Rectal smooth muscle tissue (tissue), 1 donor: ENCODE results near the gene AIP.
"Not testable (repeated sequence)": the region's sequence is repeated elsewhere in the genome, so short reads cannot be mapped to it uniquely, and the experiment has no call there.

Source experiments
- H3K27ac ChIP-seq: one replicate; pipeline ENCODE4 v1.7.0; 2013; ENCODE audit warnings: low read depth, low read length, inconsistent platforms
- H3K27me3 ChIP-seq: one replicate; pipeline ENCODE4 v1.7.0; 2013; ENCODE audit warnings: low read length; ENCODE audit not compliant: control insufficient read depth, insufficient read depth
- H3K36me3 ChIP-seq: one replicate; pipeline ENCODE4 v1.7.0; 2013; ENCODE audit warnings: low read length; ENCODE audit not compliant: control insufficient read depth, insufficient read depth
- H3K4me1 ChIP-seq: one replicate; pipeline ENCODE4 v1.7.0; 2013; ENCODE audit warnings: low read length; ENCODE audit not compliant: control insufficient read depth, insufficient read depth
- H3K4me3 ChIP-seq: one replicate; pipeline ENCODE4 v1.7.0; 2013; ENCODE audit warnings: low read length
- H3K9ac ChIP-seq: one replicate; pipeline ENCODE4 v1.7.0; 2013; ENCODE audit warnings: low read length

The AIP gene

DNA sequence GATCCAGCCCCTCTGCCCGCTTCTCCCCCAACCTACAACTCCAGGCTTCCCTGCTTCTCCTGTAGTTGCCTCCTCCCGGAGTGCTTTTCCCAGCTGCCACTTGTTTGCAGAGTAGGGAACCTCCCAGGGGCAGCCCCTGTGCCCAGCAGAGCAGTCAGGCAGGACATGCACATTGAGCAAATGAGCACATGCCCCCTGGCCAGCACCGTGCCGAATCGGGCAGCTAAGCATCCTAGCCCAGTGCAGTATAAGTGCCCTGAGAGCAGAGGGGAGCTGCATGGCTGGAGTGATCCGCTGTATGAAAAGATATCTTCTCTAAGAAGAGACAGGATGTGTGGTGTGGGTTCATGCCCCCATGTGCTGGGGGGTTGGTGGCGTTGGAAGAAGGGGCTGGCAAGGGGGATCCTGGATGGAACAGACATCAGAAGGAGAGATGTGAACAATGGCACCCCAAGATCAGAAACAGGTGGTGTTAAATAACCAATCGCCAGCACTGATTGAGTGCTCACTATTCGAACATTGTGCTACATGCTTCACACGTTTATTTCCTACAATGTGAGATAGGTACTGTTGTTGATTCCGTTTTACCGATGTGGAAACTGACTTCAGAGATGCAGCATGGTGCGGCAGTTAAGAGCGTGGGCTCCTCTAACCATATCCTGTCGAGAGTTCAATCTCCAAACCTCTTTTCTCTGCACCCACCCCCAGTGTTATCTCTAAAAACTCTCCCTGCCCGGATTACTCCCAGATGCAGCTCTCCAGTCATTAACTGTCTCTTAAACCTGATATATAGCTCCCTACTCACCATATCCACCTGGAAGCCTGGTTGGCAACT lies 1.2 kb downstream of the AIP start:
- Histone ChIP-seq H3K36me3 (peaks cover 7% of the 10 kb centered on the region), H3K27ac (no peak overlapping the region), H3K9ac (no peak overlapping the region), H3K4me1 (peaks cover 13% of the 10 kb centered on the region), H3K4me3 (peak overlapping the region; percentile 79), H3K27me3 (no peaks in the 10 kb centered on the region)

DNA sequence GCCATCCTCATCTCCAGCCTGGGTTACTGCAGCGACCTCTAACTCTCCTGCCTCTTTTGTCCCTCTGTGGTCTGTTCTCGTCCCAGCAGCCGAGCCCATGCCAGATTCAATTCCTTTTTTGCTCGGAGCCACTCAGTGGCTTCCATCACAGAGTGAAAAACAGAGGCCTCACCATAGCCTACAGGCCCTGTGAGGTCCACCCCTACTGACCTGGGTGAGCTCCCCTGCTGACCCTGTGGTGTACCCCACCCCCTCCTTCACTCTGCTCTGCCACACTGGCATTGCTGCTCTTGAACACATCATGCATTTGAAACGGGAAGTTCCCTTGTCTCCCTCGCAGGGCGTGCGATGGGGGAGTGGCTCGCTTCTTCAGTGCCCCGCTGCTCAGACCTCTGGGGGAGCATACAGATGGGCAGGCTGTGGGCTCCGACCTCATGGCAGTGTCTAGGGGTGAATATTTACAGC lies 2.1 kb downstream of the AIP start:
- Histone ChIP-seq H3K27ac (no peak overlapping the region), H3K36me3 (peaks cover 9% of the 10 kb centered on the region), H3K4me3 (peak overlapping the region; percentile 22), H3K9ac (peak overlapping the region; percentile 21), H3K4me1 (peaks cover 13% of the 10 kb centered on the region), H3K27me3 (no peaks in the 10 kb centered on the region)

DNA sequence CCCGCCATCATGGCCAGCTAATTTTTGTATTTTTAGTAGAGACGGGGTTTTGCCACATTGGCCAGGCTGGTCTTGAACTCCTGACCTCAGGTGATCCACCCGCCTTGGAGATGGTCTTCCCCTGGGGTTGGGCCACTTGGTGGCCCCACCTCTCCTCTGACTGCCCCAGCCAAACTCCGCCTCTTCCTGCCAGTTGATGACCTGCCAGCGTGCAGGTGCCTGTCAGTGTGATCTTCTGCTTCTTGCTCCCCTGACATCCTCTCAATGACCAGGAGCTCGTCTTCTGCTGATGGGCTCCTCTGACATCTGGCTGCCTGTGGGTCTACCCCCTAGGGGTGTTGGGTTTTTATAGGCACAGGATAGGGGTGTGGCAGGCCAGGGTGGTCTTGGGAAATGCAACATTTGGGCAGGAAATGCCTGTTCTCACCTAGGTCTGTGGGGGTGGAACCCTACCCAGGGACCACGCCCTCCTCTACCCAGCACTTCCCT lies 3.1 kb downstream of the AIP start:
- Histone ChIP-seq H3K4me1 (peaks cover 13% of the 10 kb centered on the region), H3K36me3 (peaks cover 13% of the 10 kb centered on the region)
- H3K4me3 ChIP-seq, H3K27me3 ChIP-seq, H3K27ac ChIP-seq, H3K9ac ChIP-seq: not testable (repeated sequence)

DNA sequence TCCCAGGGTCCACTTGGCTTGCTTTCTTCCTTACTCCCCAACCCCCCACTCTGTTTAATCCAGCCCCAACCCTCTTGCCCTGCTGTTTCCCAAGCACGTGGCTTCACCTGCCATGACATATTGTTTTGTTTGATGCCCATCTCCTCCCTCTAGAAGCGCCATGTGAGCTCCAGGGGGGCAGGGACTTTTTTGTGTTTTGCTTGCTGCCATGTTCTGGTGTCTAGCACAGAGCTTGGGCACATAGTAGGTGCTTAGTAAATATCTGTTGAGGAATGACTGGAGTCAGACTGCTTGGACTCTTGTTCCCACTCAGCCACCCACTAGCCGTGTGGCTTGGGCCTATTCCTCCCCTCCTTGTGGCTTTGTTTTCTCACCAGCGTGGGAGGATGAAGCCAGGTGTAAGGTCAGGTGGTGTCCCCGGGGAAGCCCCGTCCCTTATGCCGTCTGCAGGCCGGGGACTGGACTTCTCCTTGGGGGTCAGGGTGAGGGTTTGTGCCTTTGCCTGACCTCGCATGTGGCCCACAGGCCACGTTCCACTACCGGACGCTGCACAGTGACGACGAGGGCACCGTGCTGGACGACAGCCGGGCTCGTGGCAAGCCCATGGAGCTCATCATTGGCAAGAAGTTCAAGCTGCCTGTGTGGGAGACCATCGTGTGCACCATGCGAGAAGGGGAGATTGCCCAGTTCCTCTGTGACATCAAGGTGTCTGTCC lies 3.8 kb downstream of the AIP start:
- no peak overlapping the region for H3K9ac ChIP-seq
- no peak overlapping the region for H3K4me3 ChIP-seq
- no peaks in the 10 kb centered on the region for H3K27me3 ChIP-seq
- H3K36me3 ChIP-seq: peaks cover 13% of the 10 kb centered on the region
- no peak overlapping the region for H3K27ac ChIP-seq
- H3K4me1 ChIP-seq: peaks cover 13% of the 10 kb centered on the region

DNA sequence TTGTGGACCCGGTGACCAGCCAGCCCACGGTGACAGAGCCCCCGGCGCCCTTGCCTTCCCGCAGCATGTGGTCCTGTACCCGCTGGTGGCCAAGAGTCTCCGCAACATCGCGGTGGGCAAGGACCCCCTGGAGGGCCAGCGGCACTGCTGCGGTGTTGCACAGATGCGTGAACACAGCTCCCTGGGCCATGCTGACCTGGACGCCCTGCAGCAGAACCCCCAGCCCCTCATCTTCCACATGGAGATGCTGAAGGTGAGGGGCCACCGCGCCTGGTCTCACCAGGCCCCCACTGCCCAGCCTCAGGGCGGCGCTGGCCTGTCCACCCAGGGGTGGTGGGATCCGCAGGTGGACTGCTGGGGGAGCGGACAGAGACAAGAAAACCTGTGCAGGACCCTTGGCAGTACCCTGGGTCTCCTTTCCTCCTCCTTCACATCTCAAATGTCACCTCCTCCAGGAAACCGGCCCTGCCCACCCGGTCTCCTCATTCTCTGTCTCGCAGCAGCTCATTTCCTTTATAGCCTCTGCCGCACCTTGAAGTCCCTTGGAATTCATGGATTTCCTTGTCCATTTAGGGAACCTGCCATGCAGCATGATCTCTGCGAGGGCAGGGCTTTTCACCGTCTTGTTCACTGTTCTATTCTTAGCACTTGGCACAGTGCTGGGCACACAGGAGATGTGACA lies 6.5 kb downstream of the AIP start:
- Histone ChIP-seq H3K27me3 (no peaks in the 10 kb centered on the region), H3K4me1 (peaks cover 5% of the 10 kb centered on the region), H3K27ac (no peak overlapping the region), H3K36me3 (peaks cover 13% of the 10 kb centered on the region), H3K9ac (no peak overlapping the region), H3K4me3 (no peak overlapping the region)

DNA sequence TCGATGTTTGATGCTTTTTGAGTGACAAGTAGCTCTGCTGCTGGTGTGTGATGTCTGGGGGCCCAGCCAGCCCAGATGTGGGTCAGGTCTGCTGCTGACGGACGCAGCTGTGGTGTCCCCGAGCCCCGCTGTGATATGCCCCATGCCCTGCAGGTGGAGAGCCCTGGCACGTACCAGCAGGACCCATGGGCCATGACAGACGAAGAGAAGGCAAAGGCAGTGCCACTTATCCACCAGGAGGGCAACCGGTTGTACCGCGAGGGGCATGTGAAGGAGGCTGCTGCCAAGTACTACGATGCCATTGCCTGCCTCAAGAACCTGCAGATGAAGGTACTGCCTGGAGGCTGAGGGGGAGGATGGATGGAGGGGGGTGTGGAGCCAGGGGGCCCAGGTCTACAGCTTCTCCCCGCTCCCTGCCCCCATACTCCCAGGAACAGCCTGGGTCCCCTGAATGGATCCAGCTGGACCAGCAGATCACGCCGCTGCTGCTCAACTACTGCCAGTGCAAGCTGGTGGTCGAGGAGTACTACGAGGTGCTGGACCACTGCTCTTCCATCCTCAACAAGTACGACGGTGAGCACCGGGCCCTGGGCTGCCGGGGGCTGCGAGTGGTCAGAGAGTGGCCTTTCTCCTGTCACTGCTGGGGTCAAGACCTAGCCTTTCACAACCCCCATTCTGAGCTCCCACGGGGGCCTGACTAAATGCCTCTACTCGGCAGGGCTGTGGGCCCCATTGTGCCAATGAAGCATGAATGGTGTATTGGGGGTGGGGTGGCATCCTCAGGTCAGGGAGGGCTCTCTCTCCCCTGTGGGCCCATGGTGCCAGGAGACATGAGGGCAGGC lies 7.3 kb downstream of the AIP start:
- Histone ChIP-seq H3K4me1 (no peaks in the 10 kb centered on the region), H3K9ac (no peak overlapping the region), H3K4me3 (no peak overlapping the region), H3K27me3 (no peaks in the 10 kb centered on the region), H3K36me3 (peaks cover 11% of the 10 kb centered on the region), H3K27ac (no peak overlapping the region)

DNA sequence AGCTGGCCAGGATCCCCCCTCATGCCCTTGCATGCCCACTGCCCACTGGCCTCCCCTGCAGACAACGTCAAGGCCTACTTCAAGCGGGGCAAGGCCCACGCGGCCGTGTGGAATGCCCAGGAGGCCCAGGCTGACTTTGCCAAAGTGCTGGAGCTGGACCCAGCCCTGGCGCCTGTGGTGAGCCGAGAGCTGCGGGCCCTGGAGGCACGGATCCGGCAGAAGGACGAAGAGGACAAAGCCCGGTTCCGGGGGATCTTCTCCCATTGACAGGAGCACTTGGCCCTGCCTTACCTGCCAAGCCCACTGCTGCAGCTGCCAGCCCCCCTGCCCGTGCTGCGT lies 7.9 kb downstream of the AIP start:
- Histone ChIP-seq H3K9ac (no peak overlapping the region), H3K36me3 (peaks cover 11% of the 10 kb centered on the region), H3K4me3 (no peak overlapping the region), H3K27ac (no peak overlapping the region), H3K27me3 (no peaks in the 10 kb centered on the region), H3K4me1 (no peaks in the 10 kb centered on the region)

DNA sequence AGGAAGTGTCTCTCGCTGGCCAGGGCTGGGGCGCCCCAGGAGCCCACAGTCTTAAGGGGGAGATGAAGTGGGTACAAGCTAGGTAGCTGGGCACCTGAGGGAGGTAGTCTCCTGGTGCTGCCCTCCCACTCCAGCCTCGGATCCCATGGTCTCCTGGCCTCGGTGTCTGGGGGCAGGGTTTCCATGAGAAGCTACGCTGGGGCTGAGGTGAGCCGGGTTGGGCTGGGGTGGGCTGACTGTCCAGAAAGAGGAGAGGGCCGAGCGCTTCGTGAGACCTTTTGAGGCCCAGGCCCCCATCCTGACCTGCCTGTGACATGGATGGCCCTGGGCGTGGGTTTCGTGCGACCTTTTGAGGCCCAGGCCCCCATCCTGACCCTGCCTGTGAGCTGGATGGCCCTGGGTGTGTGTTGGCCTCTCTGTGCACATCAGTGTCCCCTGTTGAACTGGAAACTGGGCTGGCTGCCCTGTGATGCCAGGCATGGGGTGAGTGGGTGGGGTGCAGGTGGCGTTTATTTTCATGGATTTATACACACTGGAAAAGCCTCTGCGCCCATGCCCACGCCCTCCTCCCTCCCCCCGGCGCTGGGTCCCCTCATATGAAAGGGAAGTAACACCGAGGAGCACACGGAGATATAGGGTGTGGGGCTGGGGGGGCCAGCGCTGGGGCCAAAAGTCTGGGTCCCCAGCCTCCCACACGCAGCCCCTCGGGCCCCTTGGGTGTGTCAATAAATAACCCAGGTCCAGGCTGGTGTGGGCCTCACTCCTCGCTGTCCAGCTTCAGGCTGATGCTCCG lies 8.6 kb downstream of the AIP start:
- Histone ChIP-seq H3K27ac (no peak overlapping the region), H3K27me3 (no peaks in the 10 kb centered on the region), H3K4me3 (no peak overlapping the region), H3K9ac (no peak overlapping the region), H3K4me1 (no peaks in the 10 kb centered on the region), H3K36me3 (peaks cover 14% of the 10 kb centered on the region)

DNA sequence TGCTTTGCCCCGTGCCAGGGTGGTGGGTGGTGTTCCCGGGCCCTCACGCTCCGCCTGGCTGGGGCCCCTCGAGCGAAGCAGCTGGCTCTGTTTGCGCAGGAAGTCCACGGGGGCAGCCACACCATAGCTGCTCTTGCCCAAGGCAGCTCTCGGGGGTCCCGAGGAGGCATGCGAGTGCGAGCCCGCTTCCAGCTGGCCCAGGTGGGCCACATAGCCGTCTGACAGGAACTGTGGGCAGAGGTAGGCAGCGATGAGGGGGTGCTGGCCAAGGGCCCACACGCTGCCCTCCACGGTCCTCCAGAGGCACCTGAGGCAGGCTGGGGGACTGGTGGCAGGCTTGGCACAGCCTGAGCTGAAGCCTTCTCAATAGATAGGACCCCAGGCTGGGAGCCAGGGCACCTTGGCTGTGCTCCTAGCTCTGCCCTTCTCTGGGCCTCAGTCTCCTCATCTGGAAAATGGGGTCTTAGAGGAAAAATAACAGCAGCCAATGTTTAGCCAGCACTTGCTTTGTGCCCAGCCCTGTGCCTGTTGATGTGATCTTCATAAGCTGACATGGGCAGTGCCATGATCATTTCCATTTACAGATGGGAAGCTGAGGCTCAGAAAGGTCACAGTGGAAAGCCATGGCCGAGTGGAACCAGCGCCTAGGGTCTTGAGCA lies 9.4 kb downstream of the AIP start:
- Histone ChIP-seq H3K27ac (no peak overlapping the region), H3K9ac (no peak overlapping the region), H3K36me3 (peaks cover 14% of the 10 kb centered on the region), H3K4me1 (no peaks in the 10 kb centered on the region), H3K27me3 (no peaks in the 10 kb centered on the region), H3K4me3 (no peak overlapping the region)

DNA sequence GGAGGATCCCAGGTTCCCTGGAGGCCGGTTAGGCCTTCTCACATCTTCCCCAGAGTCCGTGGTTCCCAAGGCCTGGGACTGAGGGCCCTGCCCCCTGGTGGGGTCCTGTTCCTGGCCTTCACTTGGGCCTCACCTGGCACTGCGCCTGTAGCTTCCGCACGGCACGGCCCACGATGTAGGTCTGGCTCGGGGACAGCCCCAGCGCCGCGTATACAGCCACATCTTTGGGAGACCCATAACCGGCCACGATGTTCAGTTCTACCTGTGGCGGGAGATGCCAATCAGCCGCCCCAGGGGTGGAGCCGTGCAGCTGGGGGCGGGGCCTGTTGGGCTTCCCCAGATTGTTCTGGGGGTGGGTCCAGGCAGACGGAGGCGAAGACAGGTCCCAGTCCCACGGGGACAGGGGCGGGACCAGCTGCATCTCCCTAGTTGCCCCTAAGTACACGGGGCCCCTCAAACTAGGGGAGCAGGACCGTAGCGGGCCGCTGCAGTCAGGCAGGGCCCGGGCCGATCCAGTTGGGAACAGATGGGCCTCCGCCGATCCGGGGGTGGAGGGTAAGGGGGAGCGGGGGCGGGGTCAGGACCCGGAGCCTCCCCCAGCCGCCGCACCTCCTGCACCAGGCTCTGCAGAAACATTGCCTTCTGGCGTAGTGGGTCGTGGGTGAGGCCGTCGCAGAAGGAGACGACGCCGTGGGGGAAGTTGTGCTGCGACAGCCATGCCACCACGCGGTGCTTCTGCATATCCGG lies 10.1 kb downstream of the AIP start:
- Histone ChIP-seq H3K27me3 (no peaks in the 10 kb centered on the region), H3K9ac (no peak overlapping the region), H3K4me3 (no peak overlapping the region), H3K4me1 (no peaks in the 10 kb centered on the region), H3K36me3 (peaks cover 11% of the 10 kb centered on the region), H3K27ac (no peak overlapping the region)
